Endodermal cell (in vitro differentiated cells): Measurements from ENCODE around the gene KASH5. TPM values are rescaled to one million over a fixed set of nuclear protein-coding genes. Genes with fewer than 3 reads are reported as not detected.

Experiments
- DNase-seq: peaks from one replicate; pipeline ENCODE4 v3.0.0-alpha.2; 2017
- H3K27ac ChIP-seq: 2 replicates; pipeline ENCODE4 v1.5.1; 2013; ENCODE audit warnings: mild to moderate bottlenecking, low read depth, low read length, moderate library complexity
- H3K27me3 ChIP-seq: 2 replicates; pipeline ENCODE4 v1.6.1; 2013; ENCODE audit warnings: mild to moderate bottlenecking, low read length, moderate library complexity; ENCODE audit not compliant: insufficient read depth, control insufficient read depth, poor library complexity, severe bottlenecking
- H3K36me3 ChIP-seq: 2 replicates; pipeline ENCODE4 v1.7.0; 2013; ENCODE audit warnings: mild to moderate bottlenecking, low read length, moderate library complexity; ENCODE audit not compliant: control insufficient read depth, insufficient read depth
- H3K4me1 ChIP-seq: one replicate; pipeline ENCODE4 v1.7.0; 2013; ENCODE audit warnings: low read length; ENCODE audit not compliant: control insufficient read depth, insufficient read depth
- H3K4me3 ChIP-seq: 2 replicates; pipeline ENCODE4 v1.5.1; 2013; ENCODE audit warnings: mild to moderate bottlenecking, low read length, moderate library complexity
- H3K9ac ChIP-seq: 2 replicates; pipeline ENCODE4 v1.6.1; 2013; ENCODE audit warnings: mild to moderate bottlenecking, low read length, moderate library complexity; ENCODE audit not compliant: poor library complexity, severe bottlenecking; ENCODE audit errors: extremely low read depth
- H3K9me3 ChIP-seq: 2 replicates; pipeline ENCODE4 v1.6.1; 2013; ENCODE audit warnings: mild to moderate bottlenecking, low read length, moderate library complexity; ENCODE audit not compliant: control insufficient read depth
- H3K27ac Mint-ChIP-seq: 2 replicates; pipeline ENCODE4 v1.8.0; 2020; ENCODE audit warnings: mixed read lengths
- H3K27me3 Mint-ChIP-seq: 2 replicates; pipeline ENCODE4 v1.8.0; 2021; ENCODE audit warnings: mild to moderate bottlenecking, mixed read lengths; ENCODE audit not compliant: insufficient read depth
- H3K36me3 Mint-ChIP-seq: 2 replicates; pipeline ENCODE4 v1.8.0; 2020; ENCODE audit warnings: low read depth, mixed read lengths
- H3K4me1 Mint-ChIP-seq: 2 replicates; pipeline ENCODE4 v1.8.0; 2020; ENCODE audit warnings: mixed read lengths
- H3K4me3 Mint-ChIP-seq: 2 replicates; pipeline ENCODE4 v1.8.0; 2020; ENCODE audit warnings: mild to moderate bottlenecking, moderate library complexity, mixed read lengths
- H3K9me3 Mint-ChIP-seq: 2 replicates; pipeline ENCODE4 v1.8.0; 2020; ENCODE audit warnings: mild to moderate bottlenecking, mixed read lengths
- CTCF ChIP-seq: fragments of 200-600 bp; sonication (generic); conservative IDR thresholded peaks from 2 replicates; pipeline ENCODE4 v1.5.0; 2021; ENCODE audit warnings: antibody characterized with exemption, mild to moderate bottlenecking
- WGBS, 2 experiments: methylation state at CpG; one replicate each; pipeline versions ENCODE4 v1.1.5 to v1.1.7; 2013; ENCODE audit warnings: missing lambda C conversion rate in 2 of 2, mixed read lengths in 1 of 2; ENCODE audit not compliant: insufficient coverage in 1 of 2, insufficient read length in 1 of 2; 5-methylcytosine and 5-hydroxymethylcytosine counted together
- total RNA-seq, 2 donors: library from RNA; stranded (reverse); fragmentation: NEBNext Ultra II Directional in 1 of 2; extraction: Animal tissue kit (Norgen Biotek cat#: 25700) in 1 of 2; gene quantifications; 2 replicates in 1 of 2; 3 replicates in 1 of 2; pipeline ENCODE4 v1.2.1, GENCODE V29; 2021

Gene KASH5
- total RNA-seq, 2 donors from 2014 or later, result 0.13 TPM; not detected in 1

GRCh38 chr19:49378512-49378911 lies 9.5 kb upstream of the KASH5 start:
- Histone ChIP-seq H3K36me3 (no peaks in the 10 kb centered on the region), H3K27me3 (no peaks in the 10 kb centered on the region), H3K9ac (no peak overlapping the region), H3K9me3 (peaks cover 10% of the 10 kb centered on the region), H3K27ac (no peak overlapping the region), H3K4me1 (no peaks in the 10 kb centered on the region), H3K4me3 (no peak overlapping the region)
- H3K4me3 Mint-ChIP-seq, result no peak overlapping the region
- peaks cover 15% of the 10 kb centered on the region for H3K27me3 Mint-ChIP-seq
- no peak for DNase-seq
- H3K36me3 Mint-ChIP-seq, result no peaks in the 10 kb centered on the region
- no peaks in the 10 kb centered on the region for H3K4me1 Mint-ChIP-seq
- H3K27ac Mint-ChIP-seq, result no peak overlapping the region
- H3K9me3 Mint-ChIP-seq, result peaks cover 16% of the 10 kb centered on the region
- no peak for TF ChIP-seq CTCF
- WGBS, 2 experiments, result 89 to 92% methylated on average over 3 of the region's 3 CpGs

- Histone ChIP-seq H3K27ac (no peak overlapping the region), H3K4me3 (no peak overlapping the region), H3K9ac (no peak overlapping the region), H3K9me3 (peaks cover 10% of the 10 kb centered on the region), H3K27me3 (no peaks in the 10 kb centered on the region), H3K36me3 (no peaks in the 10 kb centered on the region), H3K4me1 (no peaks in the 10 kb centered on the region)
- DNase-seq, result no peak
- peaks cover 19% of the 10 kb centered on the region for H3K27me3 Mint-ChIP-seq
- H3K36me3 Mint-ChIP-seq, result no peaks in the 10 kb centered on the region
- no peak for TF ChIP-seq CTCF
- H3K27ac Mint-ChIP-seq, result no peak overlapping the region
- H3K4me3 Mint-ChIP-seq, result no peak overlapping the region
- H3K9me3 Mint-ChIP-seq, result peaks cover 19% of the 10 kb centered on the region
- no peaks in the 10 kb centered on the region for H3K4me1 Mint-ChIP-seq
- WGBS, 2 experiments, result 87 to 90% methylated on average over 3 of the region's 3 CpGs
Measured at GRCh38 chr19:49380391-49380790, 7.7 kb upstream of the KASH5 start.

GRCh38 chr19:49382639-49383038 lies 5.4 kb upstream of the KASH5 start:
- Mint-ChIP-seq H3K27ac (no peak overlapping the region), H3K36me3 (no peaks in the 10 kb centered on the region), H3K4me1 (no peaks in the 10 kb centered on the region), H3K4me3 (no peak overlapping the region), H3K9me3 (peaks cover 19% of the 10 kb centered on the region), H3K27me3 (peaks cover 13% of the 10 kb centered on the region)
- H3K9me3 ChIP-seq, result peaks cover 10% of the 10 kb centered on the region
- no peak overlapping the region for H3K4me3 ChIP-seq
- 72 to 97% methylated on average over 3 of the region's 5 CpGs for WGBS, 2 experiments
- no peak overlapping the region for H3K9ac ChIP-seq
- TF ChIP-seq CTCF, result no peak
- DNase-seq, result no peak
- no peaks in the 10 kb centered on the region for H3K4me1 ChIP-seq
- H3K36me3 ChIP-seq, result no peaks in the 10 kb centered on the region
- no peaks in the 10 kb centered on the region for H3K27me3 ChIP-seq
- no peak overlapping the region for H3K27ac ChIP-seq
